CD4-positive, alpha-beta T cell treated with Interleukin-1 beta for 1 hour (primary cell): Measurements from ENCODE around the gene CLN6.
"Not testable (repeated sequence)": the region's sequence is repeated elsewhere in the genome, so short reads cannot be mapped to it uniquely, and the experiment has no call there.

ENCODE experiments used
- DNase-seq, 2 donors: peaks; one replicate each; pipeline ENCODE4 v3.0.0-alpha.2; 2020 to 2022

The CLN6 gene

GRCh38 chr15:68205558-68205944 is 24.0 kb downstream of the CLN6 start:
- DNase-seq, result no peak

- no peak for DNase-seq
Observed at GRCh38 chr15:68204776-68205557, 24.6 kb downstream of the CLN6 start, which contains the start of gene CALML4. CALML4 (minus strand) TSS chr15:68205332; CDS start chr15:68205247, 85 bp downstream.

- DNase-seq, result no peak
Observed at GRCh38 chr15:68204361-68204760, 25.2 kb downstream of the CLN6 start.

DNA sequence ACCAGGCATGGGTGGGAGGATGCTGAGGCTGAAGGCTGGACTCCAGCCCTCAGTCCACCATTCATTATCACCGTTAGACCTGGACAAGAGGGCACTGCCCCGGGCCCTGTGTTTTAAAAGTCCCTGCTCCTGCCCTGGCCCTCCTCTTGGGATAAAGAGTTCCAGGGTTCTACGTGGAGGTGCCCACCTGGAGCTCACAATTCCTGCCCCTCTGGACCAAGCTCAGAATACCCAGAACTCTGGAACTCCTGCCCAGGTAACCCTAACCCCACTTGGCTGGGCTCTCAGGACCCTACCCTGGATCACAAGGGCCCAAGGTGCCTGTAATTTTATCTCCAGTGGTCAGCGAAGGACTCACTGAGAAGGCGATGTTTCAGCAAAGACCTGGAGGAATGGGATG is 25.6 kb downstream of the CLN6 start:
- DNase-seq, result no peak

GRCh38 chr15:68203486-68203885 is 26.0 kb downstream of the CLN6 start:
- no peak for DNase-seq

- DNase-seq, result not testable (repeated sequence)
Observed at GRCh38 chr15:68202994-68203393, 26.5 kb downstream of the CLN6 start.

DNA sequence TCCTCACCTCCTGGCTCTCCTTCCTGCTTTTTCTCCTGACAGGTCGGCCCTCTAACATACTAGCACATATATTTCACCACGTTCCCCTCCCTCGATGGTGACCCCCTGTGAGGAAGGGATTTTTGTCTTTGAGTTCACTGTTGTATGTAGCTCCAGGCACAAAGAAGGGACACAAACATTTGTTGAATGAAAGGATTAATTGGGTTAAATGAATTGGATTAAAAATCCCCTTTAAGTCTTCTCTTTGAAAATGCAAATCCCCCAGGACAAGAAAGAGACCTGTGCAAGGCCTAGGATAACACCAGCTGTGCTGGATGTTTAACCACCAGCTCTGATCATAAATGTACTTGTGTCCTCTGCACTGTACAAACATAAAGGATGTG is 27.7 kb downstream of the CLN6 start:
- DNase-seq, result no peak

GRCh38 chr15:68201153-68201878 is 28.2 kb downstream of the CLN6 start:
- DNase-seq, result no peak

DNA sequence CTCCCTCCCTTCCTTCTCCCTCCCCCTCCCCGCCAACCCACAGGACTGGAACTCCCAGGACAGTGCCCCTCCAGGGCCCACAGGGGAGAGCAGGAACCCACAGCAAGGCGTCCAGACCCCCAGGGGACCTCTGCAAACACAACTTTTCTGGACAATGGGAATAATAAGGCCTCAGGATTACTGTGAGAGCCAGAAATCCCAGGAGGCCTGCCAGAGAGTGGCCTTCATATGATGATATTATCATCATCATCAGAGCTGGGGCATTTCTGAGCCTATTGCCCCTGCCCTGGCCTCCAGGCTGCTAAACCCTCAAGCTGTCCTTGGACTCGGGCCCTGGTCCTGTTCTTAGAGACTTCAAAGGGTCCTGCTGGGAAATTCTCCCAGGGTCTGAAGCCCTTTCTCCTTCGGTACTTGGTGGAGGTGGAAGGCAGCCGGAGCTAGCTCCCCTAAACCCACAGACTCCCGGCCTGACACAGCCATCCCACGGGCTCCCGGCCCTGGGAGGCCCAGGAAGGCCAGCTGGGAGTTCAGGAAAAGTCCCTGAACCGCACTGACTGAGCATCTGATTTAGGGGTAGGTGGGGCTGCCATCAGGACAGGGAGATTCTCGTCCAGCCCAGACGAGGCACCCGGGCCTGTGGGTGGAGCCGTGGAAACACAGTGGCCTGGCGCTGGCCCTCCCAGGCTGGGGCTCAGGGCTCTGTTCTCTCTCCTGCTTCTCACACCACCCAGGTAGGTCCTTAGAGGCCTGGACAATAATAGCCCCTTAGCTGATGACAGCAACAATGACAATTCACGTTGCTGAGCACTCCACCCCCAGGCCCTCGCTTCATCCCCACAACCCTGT is 29.3 kb downstream of the CLN6 start:
- no peak for DNase-seq

DNA sequence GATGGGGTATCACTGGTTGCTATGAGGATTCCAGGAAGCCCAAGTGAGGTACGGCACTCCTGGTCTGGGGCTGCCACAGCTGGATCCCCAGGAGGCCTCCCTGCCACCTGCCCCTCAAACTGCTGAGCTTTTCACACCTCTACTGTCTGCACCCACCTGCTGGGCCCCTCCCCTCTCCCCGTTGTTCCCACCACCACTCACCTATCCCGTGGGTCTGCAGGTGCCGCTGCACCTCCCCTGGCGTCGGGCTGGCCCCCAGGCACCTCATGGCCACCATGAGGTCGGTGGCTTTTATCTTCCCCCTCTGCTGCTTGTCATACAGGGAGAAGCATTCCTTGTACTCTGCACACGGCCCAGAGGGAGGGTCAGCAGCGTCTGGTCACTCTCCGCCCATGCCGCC is 30.2 kb downstream of the CLN6 start:
- DNase-seq, result no peak

- no peak for DNase-seq
Observed at GRCh38 chr15:68197661-68198437, 31.7 kb downstream of the CLN6 start.

GRCh38 chr15:68197170-68197492 is 32.4 kb downstream of the CLN6 start:
- DNase-seq, result no peak

- no peak for DNase-seq
Observed at GRCh38 chr15:68196445-68197169, 32.9 kb downstream of the CLN6 start.

GRCh38 chr15:68195336-68196112 is 34.0 kb downstream of the CLN6 start:
- no peak for DNase-seq

GRCh38 chr15:68192804-68193486 is 36.6 kb downstream of the CLN6 start:
- DNase-seq, result no peak

DNA sequence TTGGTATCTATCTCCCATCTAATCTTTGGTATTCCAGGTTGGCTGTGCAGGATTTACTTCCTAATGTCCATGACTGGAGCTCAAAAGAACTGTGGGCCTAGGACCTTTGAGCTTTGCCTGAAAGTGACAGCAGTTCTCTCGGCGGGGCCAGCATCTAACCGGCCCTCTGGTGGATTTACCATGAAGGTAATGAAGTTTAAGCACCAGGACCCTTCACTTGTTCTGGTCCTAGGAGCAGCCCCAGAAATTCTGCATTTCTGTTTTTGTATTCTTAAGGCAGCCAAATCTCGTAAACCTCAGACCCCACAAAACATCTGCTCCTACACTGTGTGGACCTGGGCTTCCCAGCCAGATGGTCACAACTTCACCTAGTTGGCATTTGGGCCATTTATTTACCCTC is 37.4 kb downstream of the CLN6 start:
- DNase-seq, result no peak

GRCh38 chr15:68191555-68191954 is 38.0 kb downstream of the CLN6 start:
- no peak for DNase-seq

GRCh38 chr15:68190048-68190447 is 39.5 kb downstream of the CLN6 start:
- no peak for DNase-seq

DNA sequence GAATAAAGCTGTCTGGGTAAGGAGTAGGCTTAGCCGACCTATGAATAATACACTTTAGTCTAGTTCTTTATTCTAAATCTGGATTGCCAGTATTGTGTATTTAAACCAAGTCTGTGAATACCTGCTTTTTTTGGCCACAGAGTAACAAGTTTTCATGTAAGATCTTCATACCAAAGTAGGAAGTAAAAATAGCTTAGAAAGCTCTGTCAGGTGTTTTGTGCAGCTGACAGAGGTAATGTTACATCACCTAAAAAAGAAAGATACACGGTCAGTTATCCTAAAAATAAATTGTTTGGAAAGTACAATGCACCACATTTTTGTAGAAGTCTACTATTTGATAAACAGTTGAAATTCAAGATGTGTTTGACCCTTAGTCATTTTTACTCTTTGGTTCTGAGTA is 40.9 kb downstream of the CLN6 start:
- no peak for DNase-seq

DNA sequence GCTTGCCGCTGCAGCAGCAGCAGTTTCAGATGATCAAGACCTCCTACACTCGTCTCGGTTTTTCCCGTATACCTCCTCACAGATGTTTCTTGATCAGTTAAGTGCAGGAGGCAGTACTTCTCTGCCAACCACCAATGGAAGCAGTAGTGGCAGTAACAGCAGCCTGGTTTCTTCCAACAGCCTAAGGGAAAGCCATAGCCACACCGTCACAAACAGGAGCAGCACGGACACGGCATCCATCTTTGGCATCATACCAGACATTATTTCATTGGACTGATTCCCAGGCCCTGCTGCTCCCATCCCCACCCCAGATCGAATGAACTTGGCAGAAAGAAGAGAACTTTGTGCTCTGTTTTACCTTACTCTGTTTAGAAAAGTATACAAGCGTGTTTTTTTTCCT is 42.0 kb downstream of the CLN6 start:
- DNase-seq, result no peak
